Neural progenitor cell (in vitro differentiated cells): ENCODE measurements around the gene NXPH3. TPM values are rescaled to one million over a fixed set of nuclear protein-coding genes. Genes with fewer than 3 reads are reported as not detected.

Experiments used
- DNase-seq: peaks from one replicate; pipeline ENCODE4 v3.0.0-alpha.2; 2016; ENCODE audit warnings: low spot score
- H2AFZ ChIP-seq: fragments of 200-600 bp; sonication (generic); replicated peaks from 2 replicates; pipeline ENCODE4 v1.6.1; 2016; ENCODE audit warnings: antibody characterized with exemption
- H3F3A ChIP-seq: fragments of 200-600 bp; sonication (generic); 2 replicates; pipeline ENCODE4 v1.6.1; 2016; ENCODE audit warnings: antibody characterized with exemption, low read depth
- H3K27ac ChIP-seq: fragments of 200-600 bp; sonication (generic); 2 replicates; pipeline ENCODE4 v1.5.1; 2016; ENCODE audit warnings: mild to moderate bottlenecking
- H3K27me3 ChIP-seq: fragments of 200-600 bp; sonication (generic); 2 replicates; pipeline ENCODE4 v1.6.1; 2016; ENCODE audit warnings: mild to moderate bottlenecking, moderate library complexity
- H3K36me3 ChIP-seq: fragments of 200-600 bp; sonication (generic); 2 replicates; pipeline ENCODE4 v1.5.1; 2016
- H3K4me1 ChIP-seq: fragments of 200-600 bp; sonication (generic); 2 replicates; pipeline ENCODE4 v1.6.1; 2016; ENCODE audit warnings: mixed run types
- H3K4me2 ChIP-seq: fragments of 200-600 bp; sonication (generic); 2 replicates; pipeline ENCODE4 v1.6.1; 2016
- H3K4me3 ChIP-seq: fragments of 200-600 bp; sonication (generic); 2 replicates; pipeline ENCODE4 v1.5.1; 2016
- H3K79me2 ChIP-seq: fragments of 200-600 bp; sonication (generic); 2 replicates; pipeline ENCODE4 v1.6.1; 2016; ENCODE audit warnings: low read depth
- H3K9ac ChIP-seq: fragments of 200-600 bp; sonication (generic); 2 replicates; pipeline ENCODE4 v1.6.1; 2016
- H3K9me3 ChIP-seq: fragments of 200-600 bp; sonication (generic); 2 replicates; pipeline ENCODE4 v1.5.1; 2016; ENCODE audit warnings: low read depth
- H4K20me1 ChIP-seq: fragments of 200-600 bp; sonication (generic); 2 replicates; pipeline ENCODE4 v1.6.1; 2016; ENCODE audit warnings: low read depth
- H3K27ac Mint-ChIP-seq: 3 replicates; pipeline ENCODE4 v1.8.0; 2021; ENCODE audit warnings: mixed read lengths
- H3K27me3 Mint-ChIP-seq: 2 replicates; pipeline ENCODE4 v1.8.0; 2022; ENCODE audit warnings: low read depth, mild to moderate bottlenecking, inconsistent platforms, moderate library complexity, mixed read lengths; ENCODE audit not compliant: insufficient read depth
- H3K36me3 Mint-ChIP-seq: 3 replicates; pipeline ENCODE4 v1.8.0; 2021; ENCODE audit warnings: mixed read lengths
- H3K4me1 Mint-ChIP-seq: 3 replicates; pipeline ENCODE4 v1.8.0; 2021; ENCODE audit warnings: mixed read lengths
- H3K4me3 Mint-ChIP-seq: 3 replicates; pipeline ENCODE4 v1.8.0; 2021; ENCODE audit warnings: mild to moderate bottlenecking, moderate library complexity, mixed read lengths
- H3K9me3 Mint-ChIP-seq: 3 replicates; pipeline ENCODE4 v1.8.0; 2020; ENCODE audit warnings: mixed read lengths
- EZH2 ChIP-seq: fragments of 200-600 bp; sonication (generic); IDR thresholded peaks from 2 replicates; pipeline ENCODE4 v1.6.1; 2017; ENCODE audit warnings: antibody characterized with exemption, mild to moderate bottlenecking, moderate library complexity
- EZH2phosphoT487 ChIP-seq: fragments of 200-600 bp; sonication (generic); IDR thresholded peaks from 2 replicates; pipeline ENCODE4 v1.6.1; 2017; ENCODE audit warnings: antibody characterized with exemption
- total RNA-seq: library from RNA; depleted of rRNA; stranded (reverse); fragments of >200 nt; gene quantifications from 2 replicates; pipeline ENCODE4 v1.2.3, GENCODE V29; 2015; ENCODE audit warnings: low replicate concordance
- TF ChIP-seq, protein P1 (sequence below): fragments of 200-600 bp; sonication (generic); IDR thresholded peaks from 2 replicates; pipeline ENCODE4 v1.5.1; 2017; ENCODE audit warnings: antibody characterized with exemption, mild to moderate bottlenecking

Gene NXPH3
- total RNA-seq, 1 donor from 2014 or later: 3.6 TPM

DNA sequence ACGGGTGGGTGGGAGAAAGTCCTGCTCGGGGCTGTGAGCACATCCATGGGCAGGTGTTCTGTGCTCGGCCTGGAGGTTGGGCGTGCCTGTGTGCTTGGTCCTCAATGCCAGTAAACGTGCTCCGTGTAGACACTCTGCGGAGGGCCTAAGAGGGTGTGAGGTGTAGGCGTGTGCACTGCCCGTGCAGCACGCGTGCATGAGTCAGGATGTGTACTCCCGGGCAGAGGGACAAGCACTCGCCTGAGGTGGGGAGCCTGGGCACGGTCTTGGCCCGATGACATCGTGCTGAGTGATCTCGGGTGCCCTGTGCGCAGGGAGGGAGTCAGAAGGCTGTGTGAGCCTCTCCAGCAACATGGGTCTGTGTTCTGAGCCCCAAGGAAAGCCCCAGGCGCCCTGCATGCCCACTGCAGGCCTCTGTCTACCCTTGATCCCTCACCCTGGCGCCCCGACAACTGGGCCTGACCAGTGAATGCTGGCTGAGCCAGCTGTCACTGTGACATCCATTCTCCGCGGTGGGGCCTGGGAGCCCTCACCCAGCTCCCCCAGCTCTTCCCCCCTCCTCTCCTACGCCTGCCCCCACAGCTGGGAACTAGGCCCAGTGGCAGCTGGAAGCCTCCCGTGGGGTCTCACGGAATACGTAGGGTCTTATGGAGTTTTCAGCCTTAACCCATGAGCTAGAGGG lies 23.5 kb upstream of the NXPH3 start:
- Histone ChIP-seq H3K27ac (no peak overlapping the region), H3K9ac (no peak overlapping the region), H3K79me2 (no peaks in the 10 kb centered on the region), H4K20me1 (no peaks in the 10 kb centered on the region), H3K27me3 (peaks cover 3% of the 10 kb centered on the region), H3K4me1 (peaks cover 17% of the 10 kb centered on the region), H3F3A (peaks cover 10% of the 10 kb centered on the region), H3K9me3 (no peaks in the 10 kb centered on the region), H3K4me2 (no peak overlapping the region), H3K4me3 (no peak overlapping the region), H2AFZ (no peak overlapping the region), H3K36me3 (no peaks in the 10 kb centered on the region)
- no peaks in the 10 kb centered on the region for H3K9me3 Mint-ChIP-seq
- peaks cover 6% of the 10 kb centered on the region for H3K4me1 Mint-ChIP-seq
- TF ChIP-seq EZH2phosphoT487: no peak
- TF ChIP-seq EZH2: no peak
- TF ChIP-seq, protein P1, sequence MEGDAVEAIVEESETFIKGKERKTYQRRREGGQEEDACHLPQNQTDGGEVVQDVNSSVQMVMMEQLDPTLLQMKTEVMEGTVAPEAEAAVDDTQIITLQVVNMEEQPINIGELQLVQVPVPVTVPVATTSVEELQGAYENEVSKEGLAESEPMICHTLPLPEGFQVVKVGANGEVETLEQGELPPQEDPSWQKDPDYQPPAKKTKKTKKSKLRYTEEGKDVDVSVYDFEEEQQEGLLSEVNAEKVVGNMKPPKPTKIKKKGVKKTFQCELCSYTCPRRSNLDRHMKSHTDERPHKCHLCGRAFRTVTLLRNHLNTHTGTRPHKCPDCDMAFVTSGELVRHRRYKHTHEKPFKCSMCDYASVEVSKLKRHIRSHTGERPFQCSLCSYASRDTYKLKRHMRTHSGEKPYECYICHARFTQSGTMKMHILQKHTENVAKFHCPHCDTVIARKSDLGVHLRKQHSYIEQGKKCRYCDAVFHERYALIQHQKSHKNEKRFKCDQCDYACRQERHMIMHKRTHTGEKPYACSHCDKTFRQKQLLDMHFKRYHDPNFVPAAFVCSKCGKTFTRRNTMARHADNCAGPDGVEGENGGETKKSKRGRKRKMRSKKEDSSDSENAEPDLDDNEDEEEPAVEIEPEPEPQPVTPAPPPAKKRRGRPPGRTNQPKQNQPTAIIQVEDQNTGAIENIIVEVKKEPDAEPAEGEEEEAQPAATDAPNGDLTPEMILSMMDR: no peak
- H3K27ac Mint-ChIP-seq: no peak overlapping the region
- H3K27me3 Mint-ChIP-seq: peaks cover 22% of the 10 kb centered on the region
- no peak for DNase-seq
- H3K4me3 Mint-ChIP-seq: no peak overlapping the region
- no peaks in the 10 kb centered on the region for H3K36me3 Mint-ChIP-seq

DNA sequence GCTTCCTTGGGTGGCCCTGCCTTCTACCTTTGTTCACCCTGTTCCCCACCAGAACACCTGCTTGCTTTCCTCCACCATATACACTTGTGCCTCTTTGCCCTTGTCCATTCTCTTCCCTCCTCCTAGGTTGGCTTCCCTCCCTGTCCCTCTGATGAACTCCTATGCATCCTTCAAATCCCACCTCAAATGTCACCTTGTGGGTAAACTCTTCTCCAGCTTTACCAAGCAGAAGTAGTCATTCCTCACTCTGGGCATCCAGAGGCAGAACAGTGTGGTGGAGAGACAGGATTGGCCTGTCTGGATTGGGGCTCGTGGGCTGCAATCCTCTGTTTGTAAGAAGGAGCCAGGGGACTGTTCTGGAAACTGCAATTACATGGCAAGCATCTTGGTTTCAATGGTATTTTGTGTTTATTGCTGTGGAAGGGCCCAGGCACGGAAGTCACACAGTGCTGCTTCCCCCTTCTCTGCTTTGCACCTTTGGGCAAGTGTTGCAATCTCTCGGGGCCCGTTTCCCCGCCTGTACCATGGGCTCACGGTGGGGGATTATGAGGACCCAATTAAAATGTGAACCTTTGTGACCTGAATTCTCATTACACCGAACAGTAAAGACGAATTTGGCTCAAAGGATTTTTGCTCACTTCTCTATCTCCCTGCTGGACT lies 21.9 kb upstream of the NXPH3 start:
- no peak overlapping the region for H3K27ac Mint-ChIP-seq
- peaks cover 9% of the 10 kb centered on the region for H3K4me1 Mint-ChIP-seq
- no peak overlapping the region for H2AFZ ChIP-seq
- no peaks in the 10 kb centered on the region for H3K9me3 ChIP-seq
- H3K27me3 Mint-ChIP-seq: peaks cover 23% of the 10 kb centered on the region
- no peaks in the 10 kb centered on the region for H3K36me3 ChIP-seq
- H3F3A ChIP-seq: peaks cover 6% of the 10 kb centered on the region
- no peak overlapping the region for H3K4me3 ChIP-seq
- DNase-seq: peak; percentile 1
- no peaks in the 10 kb centered on the region for H4K20me1 ChIP-seq
- H3K27ac ChIP-seq: no peak overlapping the region
- no peak overlapping the region for H3K4me2 ChIP-seq
- no peaks in the 10 kb centered on the region for H3K79me2 ChIP-seq
- no peak for TF ChIP-seq EZH2
- no peak for TF ChIP-seq EZH2phosphoT487
- TF ChIP-seq, protein P1: no peak
- H3K4me3 Mint-ChIP-seq: no peak overlapping the region
- peaks cover 16% of the 10 kb centered on the region for H3K27me3 ChIP-seq
- H3K36me3 Mint-ChIP-seq: no peaks in the 10 kb centered on the region
- H3K9me3 Mint-ChIP-seq: no peaks in the 10 kb centered on the region
- no peak overlapping the region for H3K9ac ChIP-seq
- H3K4me1 ChIP-seq: peaks cover 5% of the 10 kb centered on the region

DNA sequence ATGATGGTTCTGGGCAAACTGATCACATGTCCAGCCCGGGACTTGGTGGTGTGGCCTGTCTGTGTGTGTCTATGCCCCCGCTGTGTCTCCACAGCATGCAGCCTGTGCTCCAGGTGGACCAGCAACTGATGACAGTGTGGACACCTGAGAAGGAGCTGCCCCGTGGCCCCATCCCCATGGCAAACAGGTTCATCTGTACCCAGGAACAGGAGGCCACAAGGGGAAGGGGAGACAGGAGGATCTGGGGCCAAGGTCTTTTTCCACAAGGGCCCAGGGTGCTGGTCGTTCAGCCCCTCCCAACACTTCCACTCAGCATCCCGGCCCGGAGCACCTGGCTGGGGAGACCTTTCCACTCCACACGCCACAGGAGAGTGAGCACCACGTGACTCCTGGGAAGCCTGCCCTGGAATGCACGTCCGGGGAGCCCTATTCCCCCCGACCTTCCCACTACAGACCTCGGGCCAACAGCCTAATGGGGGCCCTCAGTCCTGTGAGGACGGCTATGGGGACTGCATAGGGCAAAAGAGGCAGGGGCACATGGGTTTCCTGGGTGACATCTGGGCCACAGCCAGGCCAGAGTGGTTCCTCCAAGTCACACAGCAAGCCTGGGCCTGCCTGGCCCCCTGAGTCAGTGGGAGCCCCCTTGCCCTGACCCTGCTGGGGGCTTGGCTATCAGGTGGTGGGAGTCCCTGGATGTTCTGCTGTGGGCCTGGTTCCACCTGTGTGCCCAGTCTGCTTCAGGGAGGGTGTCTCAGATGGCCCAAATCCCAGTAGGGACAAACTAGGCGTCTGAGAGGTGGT lies 20.8 kb upstream of the NXPH3 start:
- no peaks in the 10 kb centered on the region for H3K9me3 ChIP-seq
- Mint-ChIP-seq H3K4me1 (peaks cover 9% of the 10 kb centered on the region), H3K4me3 (no peak overlapping the region), H3K9me3 (no peaks in the 10 kb centered on the region), H3K36me3 (no peaks in the 10 kb centered on the region), H3K27ac (no peak overlapping the region), H3K27me3 (peaks cover 21% of the 10 kb centered on the region)
- no peak overlapping the region for H2AFZ ChIP-seq
- H3K27me3 ChIP-seq: peaks cover 20% of the 10 kb centered on the region
- H4K20me1 ChIP-seq: no peaks in the 10 kb centered on the region
- peaks cover 6% of the 10 kb centered on the region for H3F3A ChIP-seq
- no peaks in the 10 kb centered on the region for H3K36me3 ChIP-seq
- no peak overlapping the region for H3K4me2 ChIP-seq
- no peak overlapping the region for H3K4me3 ChIP-seq
- TF ChIP-seq EZH2: no peak
- TF ChIP-seq, protein P1: no peak
- no peaks in the 10 kb centered on the region for H3K79me2 ChIP-seq
- no peak overlapping the region for H3K27ac ChIP-seq
- no peak overlapping the region for H3K9ac ChIP-seq
- peaks cover 5% of the 10 kb centered on the region for H3K4me1 ChIP-seq
- DNase-seq: peak; percentile 1
